GM19099 (cell line): ENCODE results near the gene CST9.

Source experiments
- POLR2A ChIP-seq: IDR thresholded peaks from 3 replicates; pipeline ENCODE4 v1.6.1; 2011; ENCODE audit warnings: low read depth; ENCODE audit not compliant: insufficient read length; ENCODE audit errors: extremely low read depth

Gene CST9

DNA sequence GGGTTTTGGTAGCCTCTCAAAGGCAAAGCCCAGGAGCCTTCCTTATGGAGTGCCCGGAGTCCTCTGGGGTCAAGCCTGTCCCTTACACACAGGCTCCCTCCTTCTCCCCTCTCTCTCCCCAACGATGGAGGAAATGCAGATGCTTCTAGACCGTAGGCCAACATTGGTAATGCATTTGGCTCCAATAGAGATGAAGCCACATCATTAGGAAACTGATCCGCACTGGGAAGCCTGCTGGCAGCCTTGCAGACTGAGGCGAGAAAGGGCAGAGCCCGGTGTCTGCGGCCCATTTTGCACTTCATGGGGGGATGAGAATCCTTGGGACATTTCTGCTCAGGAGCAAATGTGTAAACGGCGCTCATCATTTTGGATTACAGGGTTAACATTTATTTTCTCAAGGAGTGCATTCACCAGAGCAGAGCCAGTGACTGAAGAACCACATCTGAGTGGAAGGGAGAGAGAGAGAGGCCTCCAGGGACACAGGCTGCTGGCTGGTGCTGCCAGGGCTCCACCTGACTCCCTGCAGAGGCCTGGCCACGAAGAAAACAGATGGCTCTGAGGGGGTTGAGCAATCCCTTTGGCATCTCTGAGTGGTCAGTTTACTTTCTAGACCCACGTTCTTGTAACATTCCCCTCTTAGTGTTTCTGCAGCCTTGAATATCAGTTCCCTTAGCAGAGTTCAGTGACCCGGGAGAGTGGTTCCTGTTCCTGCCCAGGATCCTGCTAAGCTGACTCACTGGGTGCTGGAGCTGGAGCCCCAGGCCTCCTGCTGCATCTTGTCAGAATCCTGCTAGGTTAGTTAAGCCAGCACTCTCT is 36.4 kb upstream of the CST9 start:
- no peak for TF ChIP-seq POLR2A

DNA sequence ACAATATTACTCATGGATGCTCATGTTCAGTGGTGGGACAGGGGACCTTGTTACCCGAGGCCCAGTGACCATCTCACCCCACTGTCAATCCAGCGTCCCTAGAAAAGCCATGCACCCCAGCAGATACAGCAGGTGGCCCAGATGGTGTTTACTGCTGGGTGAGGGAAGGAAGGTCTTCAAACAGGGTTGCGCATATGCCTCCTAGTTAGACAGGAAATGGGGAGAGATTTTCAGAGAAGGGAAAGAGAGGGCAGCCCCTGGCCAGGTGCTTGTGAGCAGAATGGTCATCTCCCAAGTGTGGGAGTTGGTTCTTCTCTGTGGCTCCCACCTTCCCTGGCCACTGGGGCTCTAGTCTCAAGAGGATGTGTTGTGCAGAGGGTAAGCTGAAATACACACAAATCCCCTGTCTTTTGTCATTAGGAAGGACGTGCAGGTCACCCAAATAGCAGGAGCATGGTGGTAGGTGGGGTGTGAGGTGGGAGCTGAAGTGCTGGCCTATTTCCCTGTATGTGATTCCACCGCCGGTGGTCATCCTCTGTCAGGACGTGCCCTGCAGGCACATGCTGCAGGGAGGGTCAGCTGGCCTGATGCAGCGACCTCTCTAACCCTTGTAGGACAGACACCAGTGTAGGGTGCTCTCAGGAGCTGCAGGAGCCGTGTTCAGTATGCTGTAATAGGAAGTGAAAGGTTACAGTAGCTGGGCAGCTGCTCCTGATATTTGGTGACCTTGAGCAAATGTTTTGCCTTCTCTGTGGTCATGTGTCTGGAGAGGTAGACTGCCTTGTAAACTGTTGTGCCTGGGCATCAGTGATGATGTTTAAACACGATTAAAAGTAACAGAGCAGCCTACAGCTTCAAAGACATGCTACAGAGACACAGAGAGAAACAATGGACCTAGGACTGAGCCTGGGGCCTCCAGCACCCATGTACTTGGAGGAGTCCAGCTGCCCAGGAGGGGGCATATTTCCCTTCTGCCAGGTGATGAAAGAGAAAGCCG is 35.3 kb upstream of the CST9 start:
- TF ChIP-seq POLR2A: no peak

DNA sequence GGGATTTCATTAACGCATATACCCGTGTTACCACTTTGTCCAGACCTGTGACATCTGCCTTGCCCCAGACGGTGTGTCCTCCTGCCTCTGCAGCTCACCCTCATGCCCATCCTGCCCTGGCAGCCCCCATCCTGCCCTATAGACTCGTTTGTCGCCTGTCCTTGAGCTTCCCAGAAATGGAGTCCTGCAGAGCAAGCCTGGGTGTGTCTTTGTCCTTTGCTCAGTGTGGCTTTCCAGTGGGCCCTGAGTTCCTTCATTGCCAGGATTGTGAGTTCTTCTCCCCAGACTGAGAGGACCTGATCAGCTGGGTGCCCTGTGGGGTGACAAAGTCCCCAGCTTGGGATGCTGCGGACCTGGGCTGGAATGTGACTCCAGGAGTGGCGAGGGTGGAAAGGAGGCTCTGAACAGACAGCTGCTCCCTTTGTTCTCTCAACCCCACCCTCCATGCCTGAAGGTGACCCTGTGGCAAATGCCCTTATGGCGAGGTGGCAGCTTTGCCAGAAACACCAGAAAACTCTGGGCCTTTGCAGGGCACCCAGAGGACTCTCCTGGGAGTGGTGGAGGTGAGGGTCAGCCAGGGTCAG is 34.4 kb upstream of the CST9 start:
- no peak for TF ChIP-seq POLR2A

DNA sequence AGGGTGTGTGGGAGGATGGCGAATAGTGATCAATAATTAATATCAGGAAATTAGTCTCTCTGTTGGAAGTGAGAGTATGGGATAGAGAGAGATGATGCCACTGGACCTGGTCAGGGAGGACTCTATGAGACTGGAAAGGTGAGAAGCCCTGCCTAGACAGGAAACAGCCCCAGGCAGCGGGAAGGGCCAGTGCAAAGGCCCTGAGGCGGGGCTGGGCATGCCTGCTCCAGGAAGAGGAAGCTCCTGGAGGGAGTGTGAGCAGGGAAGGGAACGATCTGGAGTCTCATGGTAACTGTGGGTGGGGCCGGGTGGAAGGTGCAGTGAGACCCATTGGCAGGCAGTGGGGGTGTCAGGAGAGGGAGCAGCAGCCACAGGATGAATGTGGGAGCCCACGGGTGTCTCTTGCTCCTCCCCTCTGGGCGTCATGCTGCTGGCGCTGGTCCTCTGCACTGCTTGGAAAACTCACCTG is 33.8 kb upstream of the CST9 start:
- TF ChIP-seq POLR2A: no peak

DNA sequence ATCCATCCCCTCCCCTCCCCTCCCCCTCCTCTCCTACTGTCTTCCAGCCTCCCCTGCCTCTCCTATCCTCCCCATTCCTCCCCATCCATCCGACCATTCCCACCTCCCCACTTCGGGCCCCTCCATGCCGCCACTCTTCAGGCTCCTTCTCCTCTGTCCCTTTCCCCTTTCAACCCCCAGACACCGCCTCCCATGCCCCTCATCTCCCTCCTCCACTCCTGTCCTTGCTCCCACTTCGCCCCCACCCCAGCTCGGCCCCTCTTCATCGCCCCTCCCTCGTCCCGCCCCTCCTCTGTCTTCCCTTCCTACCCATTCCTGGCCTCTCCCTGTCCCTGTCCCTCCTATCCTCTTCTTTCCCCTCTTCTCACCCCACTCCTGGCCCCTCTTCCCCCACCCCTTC is 32.6 kb upstream of the CST9 start:
- no peak for TF ChIP-seq POLR2A

DNA sequence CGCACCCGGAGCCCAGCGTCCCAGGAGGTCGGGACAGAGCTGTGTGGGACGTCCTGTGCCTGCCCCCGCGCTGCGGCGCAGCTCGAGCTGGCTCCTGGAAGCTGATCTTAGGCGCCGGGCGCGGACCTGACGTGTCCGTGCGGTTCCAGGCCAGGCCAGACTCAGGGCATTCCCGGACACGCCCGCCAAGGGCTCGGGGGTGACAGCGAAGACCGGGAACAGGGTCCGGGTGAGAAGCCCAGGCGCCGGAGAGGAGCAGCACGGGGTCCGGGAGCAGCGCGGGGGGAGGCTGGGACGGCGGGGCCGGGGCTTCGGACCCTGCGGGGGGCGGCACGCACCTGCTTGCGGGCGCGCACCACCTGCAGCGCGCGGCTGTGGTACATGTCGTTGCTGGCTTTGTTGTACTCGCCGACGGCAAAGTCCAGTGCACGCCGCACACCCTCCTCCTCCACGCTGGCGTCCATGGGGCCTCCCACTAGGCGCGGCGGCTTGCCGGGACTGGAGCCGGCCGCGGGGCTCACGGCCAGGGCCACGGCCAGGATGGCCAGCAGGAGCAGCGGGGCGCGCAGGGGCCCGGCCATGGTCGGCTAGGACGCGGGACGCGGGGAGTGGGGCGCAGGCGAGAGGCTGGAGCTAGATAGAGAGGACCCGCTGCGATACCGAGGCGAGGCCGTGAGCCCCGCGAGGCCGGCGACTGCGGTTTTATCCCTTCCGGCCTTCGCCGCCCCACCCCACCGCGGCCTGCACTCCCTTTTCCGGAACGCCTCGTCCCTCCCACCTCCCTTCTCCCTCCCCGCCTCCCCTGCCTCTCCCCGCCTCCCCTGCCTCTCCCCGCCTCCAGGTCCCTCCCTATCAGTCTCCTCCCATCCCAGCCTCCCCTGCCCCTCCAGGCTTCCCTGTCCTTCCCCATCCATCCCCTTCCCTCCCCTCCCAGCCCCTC is 31.8 kb upstream of the CST9 start, which contains the start of gene CST3:
CST3 (minus strand) TSS at position 674 of the 940 bp plus-strand sequence; CDS start at position 581, 93 bp downstream.
- TF ChIP-seq POLR2A: peak; percentile 78

DNA sequence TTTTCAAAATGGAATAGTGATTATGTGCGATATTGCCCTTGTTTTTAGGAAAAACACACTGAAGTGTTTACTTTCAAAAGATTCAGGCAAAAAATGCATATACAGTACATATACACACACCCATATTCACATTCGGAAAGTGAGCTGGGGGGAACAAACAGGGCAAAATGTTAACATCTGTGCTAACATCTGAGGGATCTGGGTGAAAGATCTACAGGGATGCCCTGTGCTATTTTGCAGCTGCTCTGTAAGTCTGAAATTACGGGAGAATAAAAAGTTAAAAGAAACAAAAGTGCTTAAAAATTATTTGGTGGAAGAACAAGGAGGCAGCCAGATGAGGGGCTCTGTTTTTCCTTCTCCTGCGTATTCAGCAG is 31.2 kb upstream of the CST9 start:
- no peak for TF ChIP-seq POLR2A

DNA sequence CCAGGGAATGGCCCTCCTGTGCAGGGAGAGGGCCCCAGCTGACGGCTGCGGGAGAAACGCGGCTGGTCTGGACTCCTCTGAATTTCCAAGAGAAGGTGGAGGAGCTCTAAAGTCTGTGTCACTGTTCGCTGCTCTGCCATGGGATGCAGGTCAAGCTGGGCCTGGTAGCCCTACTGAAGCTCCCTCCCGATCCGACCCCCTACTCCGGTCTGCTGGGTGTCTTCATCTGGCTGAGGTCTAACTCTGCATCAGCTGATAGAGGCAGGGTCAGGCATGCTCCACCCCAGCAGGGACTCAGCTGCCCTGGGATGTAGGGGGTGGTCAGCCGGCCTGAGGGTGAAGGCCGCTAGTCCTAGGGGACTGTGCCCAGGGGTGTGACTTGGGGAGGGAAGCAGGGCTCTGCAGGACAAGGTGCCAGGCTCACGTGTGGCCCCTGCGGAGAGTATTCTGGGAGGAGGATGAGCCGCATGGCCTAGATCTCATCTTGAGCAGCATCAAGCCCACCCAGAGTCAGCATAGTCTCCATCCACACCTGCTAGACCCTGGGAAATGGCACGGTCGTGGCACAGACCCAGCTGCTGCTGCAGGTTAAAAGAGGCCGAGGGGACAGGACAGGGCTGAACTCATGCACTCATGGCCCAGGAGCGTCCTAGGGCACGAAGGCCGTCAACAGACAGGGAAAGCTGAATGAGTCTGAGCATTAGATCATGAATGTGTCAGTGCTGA is 30.6 kb upstream of the CST9 start:
- TF ChIP-seq POLR2A: no peak

DNA sequence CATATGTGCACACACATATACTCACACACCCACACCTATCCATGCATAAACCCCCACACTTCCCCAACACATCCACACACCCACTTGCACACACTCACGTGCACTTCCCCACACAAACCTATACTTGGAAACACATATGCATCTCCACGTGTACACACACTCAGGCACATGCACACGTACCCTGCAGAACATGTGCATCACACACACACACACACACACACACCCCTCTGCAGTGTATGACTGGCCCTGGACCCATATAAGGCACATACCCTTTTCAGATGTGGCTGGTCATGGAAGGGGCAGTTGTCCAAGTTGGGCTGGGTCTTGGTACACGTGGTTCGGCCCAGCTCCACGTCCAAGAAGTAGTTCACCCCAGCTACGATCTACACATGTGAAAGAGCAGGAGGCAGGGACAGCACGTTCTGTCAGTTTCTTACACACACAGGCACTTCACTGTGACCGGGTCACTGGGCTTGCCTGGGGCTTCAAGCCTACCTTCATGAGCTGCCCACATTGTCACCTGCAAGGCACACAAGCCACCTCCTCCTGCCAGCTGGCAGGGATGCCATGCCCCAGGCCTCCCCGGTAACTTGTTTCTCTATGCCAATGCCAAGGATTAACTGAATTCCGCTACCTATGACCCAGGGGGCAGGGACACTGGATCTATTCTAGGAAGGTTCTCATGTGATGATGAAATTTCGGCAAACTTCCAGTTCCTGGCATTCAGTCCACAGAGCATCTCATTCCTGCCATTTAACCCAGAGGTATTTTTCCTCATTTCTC is 29.5 kb upstream of the CST9 start:
- TF ChIP-seq POLR2A: no peak

DNA sequence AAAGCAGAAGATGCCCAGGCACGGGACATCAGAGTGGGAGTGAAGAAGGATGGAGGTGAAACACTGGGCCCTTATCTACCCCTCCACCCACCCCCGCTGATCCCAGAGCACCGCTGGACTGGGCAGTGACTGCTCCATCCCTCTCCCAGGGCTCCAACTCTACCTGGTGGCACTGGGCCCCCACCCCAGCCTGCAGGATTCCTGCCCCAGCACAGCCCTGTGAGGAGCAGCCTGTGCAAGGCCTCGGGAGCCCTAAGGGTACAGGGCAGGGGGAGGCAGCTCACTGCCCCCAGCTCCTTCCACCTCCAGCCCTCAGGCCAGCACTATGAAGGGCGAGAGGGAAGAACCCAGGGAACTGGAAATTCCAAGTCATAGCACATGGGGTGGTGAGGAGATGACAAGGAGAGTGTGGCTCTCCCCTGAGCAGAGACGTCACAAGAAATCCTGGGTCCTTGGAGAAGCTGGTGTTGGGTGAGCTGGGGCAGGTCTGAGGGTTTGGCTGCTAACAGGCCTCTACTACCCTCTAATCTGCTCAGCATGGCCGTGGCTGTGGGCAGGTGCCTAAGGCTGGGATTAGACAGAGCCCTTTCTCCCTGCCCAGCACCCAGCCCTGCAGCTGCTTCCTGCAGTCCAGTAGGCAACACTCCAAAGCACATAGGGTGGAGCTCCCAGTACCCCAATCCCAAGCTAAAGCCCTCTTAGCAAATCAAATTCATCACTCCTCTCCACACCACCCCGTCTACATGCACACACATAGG is 28.5 kb upstream of the CST9 start:
- no peak for TF ChIP-seq POLR2A

DNA sequence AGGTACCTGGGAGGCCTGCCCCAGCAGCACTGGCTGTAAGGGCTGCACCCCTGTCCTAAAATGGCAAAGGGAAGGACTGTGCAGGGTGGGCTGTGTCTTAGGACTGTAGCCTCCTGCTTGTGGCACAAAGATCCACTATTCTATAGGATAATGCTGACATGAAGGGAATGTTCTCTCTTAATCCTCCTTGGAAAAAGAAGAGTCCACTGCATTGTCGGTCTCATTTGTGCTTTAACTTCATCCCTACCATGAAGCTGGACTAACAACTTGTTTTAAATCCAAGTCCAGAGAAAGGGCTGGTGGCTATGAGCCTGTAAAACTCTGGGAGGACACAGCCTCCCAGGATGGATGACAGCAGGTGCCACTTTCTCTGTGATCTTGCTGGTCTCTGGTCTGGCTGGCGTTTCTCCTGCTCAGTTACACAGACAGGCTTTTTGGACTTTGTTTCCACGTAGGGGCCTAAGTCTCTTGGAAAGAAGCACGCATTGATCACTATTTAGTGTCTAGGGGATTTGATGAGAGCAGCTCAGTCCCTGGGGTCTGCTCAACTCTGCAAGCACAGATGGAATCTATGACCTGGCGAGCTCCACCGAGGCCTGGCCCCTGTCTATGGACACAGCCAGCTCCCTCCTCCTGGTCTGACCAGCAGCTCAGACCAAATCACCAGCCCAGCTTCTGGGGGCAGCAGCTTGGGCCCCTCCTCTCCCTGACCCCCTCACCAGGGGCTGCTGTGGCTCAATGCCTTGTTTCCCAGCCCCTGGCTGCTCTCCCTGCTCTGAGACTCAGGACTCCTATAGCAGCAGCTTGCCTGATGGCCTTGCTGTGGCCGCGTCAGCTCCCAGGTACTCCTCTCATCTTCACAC is 27.2 kb upstream of the CST9 start:
- TF ChIP-seq POLR2A: no peak
